ENCODE data around the gene TTC27.
"Not testable (repeated sequence)": the region's sequence is repeated elsewhere in the genome, so short reads cannot be mapped to it uniquely, and the experiment has no call there.

Gene TTC27

GRCh38 chr2:32862269-32863055 lies 234.6 kb downstream of the TTC27 start:
- DNase-seq: no peak

GRCh38 chr2:32863326-32863725 lies 235.5 kb downstream of the TTC27 start:
- DNase-seq: no peak

GRCh38 chr2:32863803-32864202 lies 236.0 kb downstream of the TTC27 start:
- no peak for DNase-seq

- DNase-seq: no peak
Observed at GRCh38 chr2:32864334-32865111, 236.7 kb downstream of the TTC27 start.

- DNase-seq: no peak
Observed at GRCh38 chr2:32865399-32866068, 237.7 kb downstream of the TTC27 start.

- DNase-seq: not testable (repeated sequence)
Observed at GRCh38 chr2:32866462-32866861, 238.6 kb downstream of the TTC27 start.

Data from NCI-H187 (cell line).